ENCODE results near the gene ZNF326. TPM values are rescaled to one million over a fixed set of nuclear protein-coding genes. Genes with fewer than 3 reads are reported as not detected.
"Not testable (repeated sequence)": the region's sequence is repeated elsewhere in the genome, so short reads cannot be mapped to it uniquely, and the experiment has no call there.

ZNF326 gene
- total RNA-seq, 1 experiment from 2014 or later: 14.7 TPM

- no peaks in the 10 kb centered on the region for H3K4me1 ChIP-seq (ENCODE audit: low read length)
- no peaks in the 10 kb centered on the region for H3K9me3 ChIP-seq (ENCODE audit: low read length)
- H3K27ac ChIP-seq (ENCODE audit: low read length): no peak overlapping the region
- H3K36me3 ChIP-seq (ENCODE audit: insufficient read depth, low read length): no peaks in the 10 kb centered on the region
- H3K79me2 ChIP-seq (ENCODE audit: low read length): no peaks in the 10 kb centered on the region
- H4K20me1 ChIP-seq (ENCODE audit: insufficient read depth, low read depth, low read length): no peaks in the 10 kb centered on the region
- no peak for DNase-seq
- H3K4me3 ChIP-seq (ENCODE audit: low read length): no peak overlapping the region
- no peak overlapping the region for H3K4me2 ChIP-seq (ENCODE audit: low read depth, low read length, poor library complexity, severe bottlenecking)
- H3K9me2 ChIP-seq (replicated peaks; ENCODE audit: insufficient read depth, low read length): no peaks in the 10 kb centered on the region
- no peaks in the 10 kb centered on the region for H3K27me3 ChIP-seq (ENCODE audit: low read length)
- no peak overlapping the region for H2AFZ ChIP-seq (ENCODE audit: low read length)
- no peak overlapping the region for H3K9ac ChIP-seq (ENCODE audit: low read length)
Measured at GRCh38 chr1:90046635-90047034, 51.7 kb downstream of the ZNF326 start.

- Histone ChIP-seq H3K36me3 (ENCODE audit: insufficient read depth, low read length) (no peaks in the 10 kb centered on the region), H3K4me1 (ENCODE audit: low read length) (no peaks in the 10 kb centered on the region), H3K4me3 (ENCODE audit: low read length) (no peak overlapping the region), H2AFZ (ENCODE audit: low read length) (no peak overlapping the region), H3K27ac (ENCODE audit: low read length) (no peak overlapping the region), H4K20me1 (ENCODE audit: insufficient read depth, low read depth, low read length) (no peaks in the 10 kb centered on the region), H3K79me2 (ENCODE audit: low read length) (no peaks in the 10 kb centered on the region), H3K4me2 (ENCODE audit: low read depth, low read length, poor library complexity, severe bottlenecking) (no peak overlapping the region), H3K9ac (ENCODE audit: low read length) (no peak overlapping the region), H3K9me2 (replicated peaks; ENCODE audit: insufficient read depth, low read length) (no peaks in the 10 kb centered on the region), H3K27me3 (ENCODE audit: low read length) (no peaks in the 10 kb centered on the region), H3K9me3 (ENCODE audit: low read length) (no peaks in the 10 kb centered on the region)
- no peak for DNase-seq
Measured at GRCh38 chr1:90048043-90048442, 53.1 kb downstream of the ZNF326 start.

- not testable (repeated sequence) for H3K4me3 ChIP-seq (ENCODE audit: low read length); H2AFZ ChIP-seq (ENCODE audit: low read length); H3K9ac ChIP-seq (ENCODE audit: low read length); H3K27ac ChIP-seq (ENCODE audit: low read length); DNase-seq; H3K9me2 ChIP-seq (replicated peaks; ENCODE audit: insufficient read depth, low read length); H3K4me2 ChIP-seq (ENCODE audit: low read depth, low read length, poor library complexity, severe bottlenecking); H3K9me3 ChIP-seq (ENCODE audit: low read length); H3K27me3 ChIP-seq (ENCODE audit: low read length); H3K79me2 ChIP-seq (ENCODE audit: low read length); H4K20me1 ChIP-seq (ENCODE audit: insufficient read depth, low read depth, low read length); H3K4me1 ChIP-seq (ENCODE audit: low read length); H3K36me3 ChIP-seq (ENCODE audit: insufficient read depth, low read length)
Measured at GRCh38 chr1:90062700-90063643, 68.1 kb downstream of the ZNF326 start.

GRCh38 chr1:90064109-90064508, 69.2 kb downstream of the ZNF326 start:
- not testable (repeated sequence) for H3K4me1 ChIP-seq (ENCODE audit: low read length); H3K36me3 ChIP-seq (ENCODE audit: insufficient read depth, low read length); DNase-seq; H2AFZ ChIP-seq (ENCODE audit: low read length); H3K9ac ChIP-seq (ENCODE audit: low read length); H3K9me2 ChIP-seq (replicated peaks; ENCODE audit: insufficient read depth, low read length); H4K20me1 ChIP-seq (ENCODE audit: insufficient read depth, low read depth, low read length); H3K4me3 ChIP-seq (ENCODE audit: low read length); H3K4me2 ChIP-seq (ENCODE audit: low read depth, low read length, poor library complexity, severe bottlenecking); H3K27me3 ChIP-seq (ENCODE audit: low read length); H3K27ac ChIP-seq (ENCODE audit: low read length); H3K79me2 ChIP-seq (ENCODE audit: low read length); H3K9me3 ChIP-seq (ENCODE audit: low read length)

- Histone ChIP-seq H4K20me1 (ENCODE audit: insufficient read depth, low read depth, low read length) (no peaks in the 10 kb centered on the region), H3K27me3 (ENCODE audit: low read length) (no peaks in the 10 kb centered on the region), H3K4me1 (ENCODE audit: low read length) (peaks cover 5% of the 10 kb centered on the region; the same call in 1 of the 2 replicates), H3K9ac (ENCODE audit: low read length) (no peak overlapping the region), H3K36me3 (ENCODE audit: insufficient read depth, low read length) (no peaks in the 10 kb centered on the region), H3K4me2 (ENCODE audit: low read depth, low read length, poor library complexity, severe bottlenecking) (no peak overlapping the region), H3K27ac (ENCODE audit: low read length) (no peak overlapping the region), H3K79me2 (ENCODE audit: low read length) (no peaks in the 10 kb centered on the region), H2AFZ (ENCODE audit: low read length) (no peak overlapping the region), H3K9me2 (replicated peaks; ENCODE audit: insufficient read depth, low read length) (no peaks in the 10 kb centered on the region), H3K4me3 (ENCODE audit: low read length) (no peak overlapping the region), H3K9me3 (ENCODE audit: low read length) (no peaks in the 10 kb centered on the region)
- DNase-seq: no peak
Measured at GRCh38 chr1:90067194-90067931, 72.5 kb downstream of the ZNF326 start.

- H3K9me3 ChIP-seq (ENCODE audit: low read length): no peaks in the 10 kb centered on the region
- H3K27me3 ChIP-seq (ENCODE audit: low read length): no peaks in the 10 kb centered on the region
- H3K4me1 ChIP-seq (ENCODE audit: low read length): peaks cover 5% of the 10 kb centered on the region; the same call in 1 of the 2 replicates
- no peak overlapping the region for H2AFZ ChIP-seq (ENCODE audit: low read length)
- H3K9ac ChIP-seq (ENCODE audit: low read length): no peak overlapping the region
- H3K36me3 ChIP-seq (ENCODE audit: insufficient read depth, low read length): no peaks in the 10 kb centered on the region
- no peak for DNase-seq
- no peak overlapping the region for H3K4me3 ChIP-seq (ENCODE audit: low read length)
- no peaks in the 10 kb centered on the region for H4K20me1 ChIP-seq (ENCODE audit: insufficient read depth, low read depth, low read length)
- H3K9me2 ChIP-seq (replicated peaks; ENCODE audit: insufficient read depth, low read length): no peaks in the 10 kb centered on the region
- no peaks in the 10 kb centered on the region for H3K79me2 ChIP-seq (ENCODE audit: low read length)
- H3K4me2 ChIP-seq (ENCODE audit: low read depth, low read length, poor library complexity, severe bottlenecking): no peak overlapping the region
- H3K27ac ChIP-seq (ENCODE audit: low read length): no peak overlapping the region
Measured at GRCh38 chr1:90068611-90069280, 73.8 kb downstream of the ZNF326 start.

GRCh38 chr1:90074137-90074536, 79.2 kb downstream of the ZNF326 start:
- Histone ChIP-seq H3K36me3 (ENCODE audit: insufficient read depth, low read length) (no peaks in the 10 kb centered on the region), H3K4me3 (ENCODE audit: low read length) (no peak overlapping the region; the same call in 1 of the 2 replicates), H3K4me1 (ENCODE audit: low read length) (peaks cover 5% of the 10 kb centered on the region), H3K9ac (ENCODE audit: low read length) (no peak overlapping the region), H3K9me2 (replicated peaks; ENCODE audit: insufficient read depth, low read length) (no peaks in the 10 kb centered on the region), H3K4me2 (ENCODE audit: low read depth, low read length, poor library complexity, severe bottlenecking) (no peak overlapping the region), H3K79me2 (ENCODE audit: low read length) (no peaks in the 10 kb centered on the region), H2AFZ (ENCODE audit: low read length) (no peak overlapping the region; the same call in 1 of the 2 replicates), H4K20me1 (ENCODE audit: insufficient read depth, low read depth, low read length) (no peaks in the 10 kb centered on the region), H3K27ac (ENCODE audit: low read length) (no peak overlapping the region), H3K9me3 (ENCODE audit: low read length) (no peaks in the 10 kb centered on the region), H3K27me3 (ENCODE audit: low read length) (no peaks in the 10 kb centered on the region)
- DNase-seq: no peak

- Histone ChIP-seq H3K36me3 (ENCODE audit: insufficient read depth, low read length) (no peaks in the 10 kb centered on the region), H3K27me3 (ENCODE audit: low read length) (no peaks in the 10 kb centered on the region), H3K9ac (ENCODE audit: low read length) (no peak overlapping the region), H3K4me1 (ENCODE audit: low read length) (peaks cover 5% of the 10 kb centered on the region), H4K20me1 (ENCODE audit: insufficient read depth, low read depth, low read length) (no peaks in the 10 kb centered on the region), H3K4me3 (ENCODE audit: low read length) (no peak overlapping the region), H3K27ac (ENCODE audit: low read length) (no peak overlapping the region), H3K9me3 (ENCODE audit: low read length) (no peaks in the 10 kb centered on the region), H3K79me2 (ENCODE audit: low read length) (no peaks in the 10 kb centered on the region), H3K9me2 (replicated peaks; ENCODE audit: insufficient read depth, low read length) (no peaks in the 10 kb centered on the region), H2AFZ (ENCODE audit: low read length) (no peak overlapping the region), H3K4me2 (ENCODE audit: low read depth, low read length, poor library complexity, severe bottlenecking) (no peak overlapping the region)
- DNase-seq: no peak
Measured at GRCh38 chr1:90074566-90074965, 79.7 kb downstream of the ZNF326 start.
